DMS153 (cell line): ENCODE measurements around the gene TNFRSF6B.
"Not testable (repeated sequence)": the region's sequence is repeated elsewhere in the genome, so short reads cannot be mapped to it uniquely, and the experiment has no call there.

Source experiments
- DNase-seq: peaks from one replicate; lab custom pipeline; 2025; lab: John Stamatoyannopoulos, UW

The TNFRSF6B gene

GRCh38 chr20:63696628-63697356 is at the start of gene TNFRSF6B:
TNFRSF6B (plus strand) TSS chr20:63696652; CDS start chr20:63696768, 116 bp downstream.
- DNase-seq = no peak

GRCh38 chr20:63648190-63648589 is 48.3 kb upstream of the TNFRSF6B start:
- no peak for DNase-seq

DNA sequence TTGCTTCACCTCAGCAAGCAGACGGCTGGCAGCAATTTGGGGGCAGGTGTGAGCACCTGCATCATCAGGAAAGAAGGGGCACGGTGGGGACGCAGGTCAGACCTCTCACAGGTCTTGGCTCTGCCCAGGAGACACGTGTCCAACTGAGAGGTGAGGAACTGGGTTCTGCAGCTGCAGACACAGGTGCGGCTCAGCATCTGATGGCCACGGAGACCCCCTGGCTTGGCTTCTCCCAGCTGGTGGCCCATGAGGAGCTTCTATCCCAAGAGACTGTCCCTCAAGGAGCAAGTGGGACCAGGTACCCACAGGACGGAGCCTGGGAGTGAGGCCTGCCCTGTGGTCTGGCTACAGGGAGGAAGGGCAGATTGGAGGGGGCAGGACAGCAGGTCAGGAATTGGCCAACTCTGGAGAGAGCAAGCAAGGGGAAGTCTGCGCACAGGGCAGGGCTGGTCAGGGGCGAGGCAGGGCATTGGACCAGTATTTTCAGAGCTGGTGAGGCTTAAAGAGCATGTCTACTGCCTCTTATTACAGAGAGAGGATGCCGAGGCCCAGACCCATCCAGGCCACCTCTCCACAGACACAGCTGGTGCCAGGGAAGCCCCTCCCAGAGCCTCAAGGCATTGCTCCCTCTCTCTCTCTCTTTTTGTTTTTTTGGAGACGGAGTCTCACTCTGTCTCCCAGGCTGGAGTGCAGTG is 47.4 kb upstream of the TNFRSF6B start:
- no peak for DNase-seq

DNA sequence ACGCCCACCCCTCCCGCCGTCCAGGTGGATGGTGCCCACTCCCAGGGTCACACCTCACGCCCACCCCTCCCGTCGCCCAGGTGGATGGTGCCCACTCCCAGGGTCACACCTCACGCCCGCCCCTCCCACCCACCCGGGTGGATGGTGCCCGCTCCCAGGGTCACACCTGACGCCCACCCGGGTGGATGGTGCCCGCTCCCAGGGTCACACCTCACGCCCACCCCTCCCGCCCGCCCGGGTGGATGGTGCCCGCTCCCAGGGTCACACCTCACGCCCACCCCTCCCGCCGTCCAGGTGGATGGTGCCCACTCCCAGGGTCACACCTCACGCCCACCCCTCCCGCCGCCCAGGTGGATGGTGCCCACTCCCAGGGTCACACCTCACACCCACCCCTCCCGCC is 46.0 kb upstream of the TNFRSF6B start:
- not testable (repeated sequence) for DNase-seq

DNA sequence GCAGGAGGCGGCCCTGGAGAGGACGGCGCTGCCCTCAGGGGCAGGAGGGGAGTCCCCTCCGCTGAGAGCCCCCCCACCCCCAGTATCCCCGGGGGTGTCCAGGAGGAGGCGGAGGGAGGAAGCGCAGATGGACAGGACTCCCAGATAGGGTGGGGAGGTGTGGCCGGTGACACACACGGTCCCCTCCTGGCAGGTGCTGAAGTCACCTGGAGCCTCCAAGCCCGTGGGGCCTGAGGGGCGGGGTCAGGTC is 44.6 kb upstream of the TNFRSF6B start:
- no peak for DNase-seq

DNA sequence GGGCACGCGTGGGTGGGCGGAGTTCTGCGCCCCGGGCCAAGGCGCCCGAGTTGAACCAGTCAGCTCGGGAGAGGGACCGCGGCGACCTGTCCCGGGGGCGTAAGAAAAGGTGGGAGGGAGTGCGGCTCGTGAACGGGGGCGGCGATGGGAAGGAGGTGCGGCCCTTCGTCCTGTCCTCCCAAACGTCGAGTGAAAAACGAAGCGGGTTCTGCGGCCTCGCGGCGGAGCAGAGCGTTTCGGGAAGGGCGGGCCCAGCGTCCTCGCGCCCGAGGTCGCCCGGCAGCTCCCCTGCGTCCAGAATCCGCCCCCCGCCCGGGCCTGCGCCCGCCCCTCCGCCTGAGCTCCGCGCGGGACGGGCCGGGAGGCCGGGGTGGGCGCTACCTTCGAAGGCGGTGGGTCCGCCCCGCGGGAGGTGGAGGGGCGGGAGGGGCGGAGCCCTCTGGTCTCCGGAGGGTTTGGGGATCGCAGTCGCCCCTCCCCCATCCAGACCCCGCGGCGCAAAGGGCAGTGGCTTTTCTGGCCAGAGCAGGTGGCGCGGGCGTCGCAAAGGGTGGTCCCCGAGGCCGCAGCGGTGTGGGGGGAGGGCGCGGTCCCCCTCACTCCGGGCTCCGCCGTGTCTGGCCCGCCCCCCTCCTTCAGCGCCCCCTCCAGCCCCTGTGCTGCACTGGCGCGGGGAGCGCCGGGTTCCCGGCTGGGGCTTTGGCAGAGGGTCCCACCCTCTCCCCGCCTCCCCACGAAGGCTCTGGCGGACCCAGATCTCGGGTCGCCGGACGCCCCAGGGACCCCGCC is 44.1 kb upstream of the TNFRSF6B start:
- DNase-seq = no peak

- DNase-seq = peak; percentile 71
Observed at GRCh38 chr20:63653041-63653973, 43.1 kb upstream of the TNFRSF6B start, which contains the start of gene STMN3. STMN3 (minus strand) TSS chr20:63653424; CDS start chr20:63653345, 79 bp downstream.

GRCh38 chr20:63653974-63654668 is 42.3 kb upstream of the TNFRSF6B start:
- DNase-seq = no peak

- no peak for DNase-seq
Observed at GRCh38 chr20:63655249-63655648, 41.2 kb upstream of the TNFRSF6B start.

GRCh38 chr20:63656451-63656850 is 40.0 kb upstream of the TNFRSF6B start:
- DNase-seq = no peak

DNA sequence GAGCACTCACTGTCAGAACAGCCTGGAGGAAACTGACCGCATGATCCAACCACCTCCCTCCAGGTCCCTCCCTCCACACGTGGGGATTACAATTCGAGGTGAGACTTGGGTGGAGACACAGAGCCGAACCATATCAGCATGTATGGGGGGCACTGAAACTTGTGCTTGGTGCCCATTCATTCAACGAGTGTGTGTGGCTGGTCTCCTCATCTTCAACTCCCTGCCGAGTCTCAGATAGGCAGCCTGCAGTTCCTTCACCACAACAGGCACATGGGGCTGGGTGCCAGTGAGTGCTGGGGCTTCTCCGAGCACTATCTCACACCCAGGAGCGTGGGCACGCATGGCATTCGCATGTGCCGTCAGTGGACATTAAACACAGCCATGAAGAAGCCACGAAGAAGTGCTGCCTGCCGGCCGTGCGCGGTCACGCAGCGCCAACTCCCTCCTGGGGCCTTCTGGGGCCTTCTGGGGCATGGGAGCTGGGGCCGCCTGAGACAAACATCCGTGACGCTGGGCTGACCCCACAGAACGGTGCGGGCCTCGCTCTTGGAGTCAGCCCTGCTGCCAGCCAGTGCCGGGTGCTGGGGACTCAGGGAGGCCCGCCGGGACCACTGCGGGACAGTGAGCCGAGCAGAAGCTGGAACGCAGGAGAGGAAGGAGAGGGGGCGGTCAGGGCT is 39.1 kb upstream of the TNFRSF6B start:
- DNase-seq = no peak

DNA sequence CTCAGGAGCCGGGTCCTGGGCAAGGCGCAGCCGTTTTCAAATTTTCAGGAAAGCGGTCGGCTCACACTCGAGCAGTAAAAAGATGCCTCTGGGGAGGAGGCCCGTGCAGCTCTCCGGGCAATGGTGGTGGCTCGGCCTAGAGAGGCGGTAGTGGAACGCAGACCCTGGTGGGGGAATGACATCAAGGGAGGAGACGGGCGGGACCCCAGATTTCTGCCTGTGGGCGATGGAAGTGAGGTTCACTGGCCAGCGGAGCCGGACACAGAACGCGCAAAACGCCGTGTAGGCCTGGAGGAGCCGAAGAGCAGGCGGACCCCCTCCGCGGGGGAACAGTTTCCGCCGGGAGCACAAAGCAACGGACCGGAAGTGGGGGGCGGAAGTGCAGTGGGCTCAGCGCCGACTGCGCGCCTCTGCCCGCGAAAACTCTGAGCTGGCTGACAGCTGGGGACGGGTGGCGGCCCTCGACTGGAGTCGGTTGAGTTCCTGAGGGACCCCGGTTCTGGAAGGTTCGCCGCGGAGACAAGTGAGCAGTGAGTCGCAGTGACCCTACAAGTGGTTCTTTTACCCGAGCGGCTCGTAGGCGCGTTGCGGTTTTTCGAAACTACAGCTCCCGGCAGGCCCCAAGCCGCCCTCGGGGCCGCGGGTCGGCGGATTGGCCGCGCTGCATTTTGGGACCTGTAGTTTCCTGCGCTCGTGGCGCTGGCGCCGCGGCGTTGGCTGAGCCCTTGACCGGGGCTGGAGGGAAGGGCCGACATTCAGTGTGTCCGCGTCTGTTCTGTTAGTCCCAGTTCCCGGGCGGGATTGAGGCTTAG is 38.3 kb upstream of the TNFRSF6B start, which contains the start of gene RTEL1:
Gene RTEL1 (plus strand): TSS at position 376 of the 812 bp plus-strand sequence. CDS start 1,091 bp downstream, outside the sequence.
- DNase-seq = peak; percentile 76

GRCh38 chr20:63658749-63659187 is 37.7 kb upstream of the TNFRSF6B start:
- no peak for DNase-seq

DNA sequence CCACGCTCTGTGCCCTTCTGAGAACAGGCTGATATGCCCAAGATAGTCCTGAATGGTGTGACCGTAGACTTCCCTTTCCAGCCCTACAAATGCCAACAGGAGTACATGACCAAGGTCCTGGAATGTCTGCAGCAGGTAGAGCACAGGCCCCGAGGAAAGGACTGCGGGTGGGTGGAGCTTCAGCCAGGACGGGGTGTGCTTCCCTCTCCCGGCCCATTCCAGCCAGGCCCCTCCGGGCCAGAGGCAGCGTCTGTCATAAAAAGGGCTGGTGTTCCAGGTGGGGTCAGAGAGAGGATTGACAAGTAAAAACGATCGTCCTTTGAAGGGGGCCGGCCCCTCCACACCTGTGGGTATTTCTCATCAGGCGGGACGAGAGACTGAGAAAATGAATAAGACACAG is 37.1 kb upstream of the TNFRSF6B start:
- no peak for DNase-seq

GRCh38 chr20:63660174-63660573 is 36.3 kb upstream of the TNFRSF6B start:
- DNase-seq = not testable (repeated sequence)

- DNase-seq = no peak
Observed at GRCh38 chr20:63660622-63661021, 35.8 kb upstream of the TNFRSF6B start.

DNA sequence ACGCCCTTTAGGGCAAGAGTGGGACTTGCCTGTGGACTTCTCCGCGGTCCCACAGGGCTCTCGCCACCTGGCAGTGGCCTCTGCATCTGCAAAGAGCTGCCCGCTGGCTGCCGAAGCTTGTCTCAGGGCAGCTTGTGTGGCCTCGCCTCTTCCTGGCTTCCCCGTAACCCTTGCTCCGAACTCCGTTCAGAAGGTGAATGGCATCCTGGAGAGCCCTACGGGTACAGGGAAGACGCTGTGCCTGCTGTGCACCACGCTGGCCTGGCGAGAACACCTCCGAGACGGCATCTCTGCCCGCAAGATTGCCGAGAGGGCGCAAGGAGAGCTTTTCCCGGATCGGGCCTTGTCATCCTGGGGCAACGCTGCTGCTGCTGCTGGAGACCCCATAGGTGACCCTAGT is 35.3 kb upstream of the TNFRSF6B start:
- no peak for DNase-seq

GRCh38 chr20:63661959-63662812 is 34.3 kb upstream of the TNFRSF6B start:
- DNase-seq = no peak

GRCh38 chr20:63662813-63663189 is 33.7 kb upstream of the TNFRSF6B start:
- no peak for DNase-seq
